Vagina (tissue), 2 donors: ENCODE data around the gene FAM120AOS.

ENCODE experiments used
- POLR2A ChIP-seq, 2 donors: fragments of 450-650 bp; IDR thresholded peaks; one replicate each; pipeline ENCODE4 v1.6.1; 2017; ENCODE audit warnings: antibody characterized with exemption in 2 of 2, mild to moderate bottlenecking in 2 of 2, moderate library complexity in 2 of 2
- POLR2AphosphoS5 ChIP-seq, 2 donors: sonication (generic); formaldehyde crosslinking; IDR thresholded peaks; one replicate each; pipeline ENCODE4 v1.9.0; 2017; ENCODE audit warnings: antibody characterized with exemption in 2 of 2, mild to moderate bottlenecking in 2 of 2, low read depth in 1 of 2; ENCODE audit not compliant: insufficient read depth in 1 of 2
- TF ChIP-seq, protein P1 (sequence below), 3 experiments: fragments of 450-650 bp in 2 of 3; fragments of 200-600 bp in 1 of 3; sonication (generic) in 1 of 3; IDR thresholded peaks; one replicate each; pipeline ENCODE4 v1.5.1; 2017 to 2019; ENCODE audit warnings: antibody characterized with exemption in 3 of 3, mild to moderate bottlenecking in 2 of 3, moderate library complexity in 2 of 3

DNA sequence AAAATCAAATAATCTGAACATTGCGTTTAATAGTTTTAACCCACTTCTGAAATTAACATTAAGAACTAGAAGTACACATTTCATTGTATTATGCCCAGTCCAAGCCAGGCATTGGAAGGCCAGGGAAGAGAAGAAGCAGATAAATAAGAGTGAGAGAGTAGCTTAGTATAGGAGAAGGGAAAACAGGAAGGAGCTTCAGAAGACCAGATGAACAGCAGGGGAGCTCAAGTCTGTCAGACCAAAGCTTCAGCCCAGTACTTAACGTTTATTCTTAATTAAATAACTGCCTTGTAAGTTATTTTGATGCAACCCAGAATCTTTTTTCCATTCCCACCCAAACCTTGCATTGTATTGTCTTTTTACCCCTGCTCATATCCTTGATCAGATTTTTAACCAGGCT lies 11.5 kb upstream of the FAM120AOS start:
- TF ChIP-seq, protein P1, sequence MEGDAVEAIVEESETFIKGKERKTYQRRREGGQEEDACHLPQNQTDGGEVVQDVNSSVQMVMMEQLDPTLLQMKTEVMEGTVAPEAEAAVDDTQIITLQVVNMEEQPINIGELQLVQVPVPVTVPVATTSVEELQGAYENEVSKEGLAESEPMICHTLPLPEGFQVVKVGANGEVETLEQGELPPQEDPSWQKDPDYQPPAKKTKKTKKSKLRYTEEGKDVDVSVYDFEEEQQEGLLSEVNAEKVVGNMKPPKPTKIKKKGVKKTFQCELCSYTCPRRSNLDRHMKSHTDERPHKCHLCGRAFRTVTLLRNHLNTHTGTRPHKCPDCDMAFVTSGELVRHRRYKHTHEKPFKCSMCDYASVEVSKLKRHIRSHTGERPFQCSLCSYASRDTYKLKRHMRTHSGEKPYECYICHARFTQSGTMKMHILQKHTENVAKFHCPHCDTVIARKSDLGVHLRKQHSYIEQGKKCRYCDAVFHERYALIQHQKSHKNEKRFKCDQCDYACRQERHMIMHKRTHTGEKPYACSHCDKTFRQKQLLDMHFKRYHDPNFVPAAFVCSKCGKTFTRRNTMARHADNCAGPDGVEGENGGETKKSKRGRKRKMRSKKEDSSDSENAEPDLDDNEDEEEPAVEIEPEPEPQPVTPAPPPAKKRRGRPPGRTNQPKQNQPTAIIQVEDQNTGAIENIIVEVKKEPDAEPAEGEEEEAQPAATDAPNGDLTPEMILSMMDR (IDR thresholded peaks at IDR 0.05), result no peak
- TF ChIP-seq POLR2A (IDR thresholded peaks at IDR 0.05), result no peak
- no peak for TF ChIP-seq POLR2AphosphoS5 (IDR thresholded peaks at IDR 0.05; ENCODE audit: insufficient read depth in 1 of 2, low read depth in 1 of 2)
